Mononuclear cell (primary cell): Measurements from ENCODE around the gene SPIB. TPM values are rescaled to one million over a fixed set of nuclear protein-coding genes. Genes with fewer than 3 reads are reported as not detected.
A peak's percentile ranks its signal among the peaks of the same experiment; 100 is the strongest.

ENCODE experiments used
- H3K27me3 ChIP-seq: 2 replicates; pipeline ENCODE4 v1.6.0; 2011; ENCODE audit warnings: low read length, control low read depth; ENCODE audit not compliant: insufficient read depth
- H3K4me1 ChIP-seq: 2 replicates; pipeline ENCODE4 v1.5.1; 2011; ENCODE audit warnings: mild to moderate bottlenecking, low read length, control low read depth; ENCODE audit not compliant: insufficient read depth
- H3K4me3 ChIP-seq: 2 replicates; pipeline ENCODE4 v1.5.1; 2011; ENCODE audit warnings: mild to moderate bottlenecking, low read length, moderate library complexity
- H3K9me3 ChIP-seq: 2 replicates; pipeline ENCODE4 v1.5.1; 2011; ENCODE audit warnings: low read depth, mild to moderate bottlenecking, control low read depth, low read length
- total RNA-seq: library from RNA; depleted of rRNA; stranded (reverse); fragments of >200 nt; gene quantifications from one replicate; pipeline ENCODE4 v1.2.3, GENCODE V29; 2012

The SPIB gene
- 5.6 TPM for total RNA-seq

GRCh38 chr19:50418176-50419021 lies at the start of gene SPIB:
Gene SPIB (plus strand): TSS chr19:50418938. CDS start chr19:50418963, 25 bp downstream.
- H3K4me3 ChIP-seq, result peak within 1 kb of the TSS; percentile 42
- peaks cover 29% of the 10 kb centered on the region for H3K4me1 ChIP-seq
- H3K9me3 ChIP-seq, result no peaks in the 10 kb centered on the region
- peaks cover 3% of the 10 kb centered on the region for H3K27me3 ChIP-seq

- Histone ChIP-seq H3K9me3 (no peaks in the 10 kb centered on the region), H3K4me3 (no peak overlapping the region), H3K4me1 (peaks cover 28% of the 10 kb centered on the region), H3K27me3 (no peaks in the 10 kb centered on the region)
Measured at GRCh38 chr19:50371914-50372475, 46.7 kb upstream of the SPIB start.

- no peaks in the 10 kb centered on the region for H3K9me3 ChIP-seq
- H3K27me3 ChIP-seq, result no peaks in the 10 kb centered on the region
- H3K4me1 ChIP-seq, result peaks cover 22% of the 10 kb centered on the region
- H3K4me3 ChIP-seq, result peak within 1 kb of the TSS; percentile 88
Measured at GRCh38 chr19:50376166-50377050, 42.3 kb upstream of the SPIB start, which contains the start of gene NR1H2. Gene NR1H2 (plus strand): TSS chr19:50376457. CDS start chr19:50377606, 1,149 bp downstream.

- no peaks in the 10 kb centered on the region for H3K27me3 ChIP-seq
- peaks cover 16% of the 10 kb centered on the region for H3K4me1 ChIP-seq
- no peak overlapping the region for H3K4me3 ChIP-seq
- H3K9me3 ChIP-seq, result no peaks in the 10 kb centered on the region
Measured at GRCh38 chr19:50377051-50377461, 41.7 kb upstream of the SPIB start.

DNA sequence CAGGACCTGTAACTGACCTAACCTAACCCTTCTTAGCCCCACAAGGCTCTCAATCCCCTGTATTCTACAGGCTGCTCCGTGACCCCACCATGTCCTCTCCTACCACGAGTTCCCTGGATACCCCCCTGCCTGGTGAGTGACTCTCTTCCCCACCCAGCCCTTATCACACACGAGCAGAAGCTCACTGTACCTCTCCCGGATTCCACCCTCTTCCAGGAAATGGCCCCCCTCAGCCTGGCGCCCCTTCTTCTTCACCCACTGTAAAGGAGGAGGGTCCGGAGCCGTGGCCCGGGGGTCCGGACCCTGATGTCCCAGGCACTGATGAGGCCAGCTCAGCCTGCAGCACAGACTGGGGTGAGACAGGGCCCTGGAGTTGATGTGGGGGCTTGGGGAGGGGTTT lies 41.2 kb upstream of the SPIB start:
- Histone ChIP-seq H3K4me3 (no peak overlapping the region), H3K9me3 (no peaks in the 10 kb centered on the region)

DNA sequence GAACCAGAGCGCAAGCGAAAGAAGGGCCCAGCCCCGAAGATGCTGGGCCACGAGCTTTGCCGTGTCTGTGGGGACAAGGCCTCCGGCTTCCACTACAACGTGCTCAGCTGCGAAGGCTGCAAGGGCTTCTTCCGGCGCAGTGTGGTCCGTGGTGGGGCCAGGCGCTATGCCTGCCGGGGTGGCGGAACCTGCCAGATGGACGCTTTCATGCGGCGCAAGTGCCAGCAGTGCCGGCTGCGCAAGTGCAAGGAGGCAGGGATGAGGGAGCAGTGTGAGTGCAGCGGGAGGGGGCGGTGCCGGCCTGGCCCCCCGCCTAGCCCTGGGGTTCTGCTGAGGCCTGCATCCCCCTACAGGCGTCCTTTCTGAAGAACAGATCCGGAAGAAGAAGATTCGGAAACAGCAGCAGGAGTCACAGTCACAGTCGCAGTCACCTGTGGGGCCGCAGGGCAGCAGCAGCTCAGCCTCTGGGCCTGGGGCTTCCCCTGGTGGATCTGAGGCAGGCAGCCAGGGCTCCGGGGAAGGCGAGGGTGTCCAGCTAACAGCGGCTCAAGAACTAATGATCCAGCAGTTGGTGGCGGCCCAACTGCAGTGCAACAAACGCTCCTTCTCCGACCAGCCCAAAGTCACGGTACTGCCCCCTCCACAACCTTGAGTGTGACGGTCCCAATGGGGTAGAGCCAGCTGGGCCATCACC lies 40.4 kb upstream of the SPIB start:
- Histone ChIP-seq H3K4me3 (no peak overlapping the region), H3K27me3 (no peaks in the 10 kb centered on the region), H3K4me1 (peaks cover 17% of the 10 kb centered on the region), H3K9me3 (no peaks in the 10 kb centered on the region)

More for the DNA sequence above, 41.2 kb upstream of the SPIB start:
- Histone ChIP-seq H3K27me3 (no peaks in the 10 kb centered on the region), H3K4me1 (peaks cover 13% of the 10 kb centered on the region)

- peaks cover 22% of the 10 kb centered on the region for H3K4me1 ChIP-seq
- no peaks in the 10 kb centered on the region for H3K9me3 ChIP-seq
- no peak overlapping the region for H3K4me3 ChIP-seq
- no peaks in the 10 kb centered on the region for H3K27me3 ChIP-seq
Measured at GRCh38 chr19:50378863-50379236, 39.9 kb upstream of the SPIB start.

- no peaks in the 10 kb centered on the region for H3K9me3 ChIP-seq
- H3K4me1 ChIP-seq, result peaks cover 24% of the 10 kb centered on the region
Measured at GRCh38 chr19:50379602-50380001, 39.1 kb upstream of the SPIB start.

GRCh38 chr19:50380137-50380536 lies 38.6 kb upstream of the SPIB start:
- H3K4me3 ChIP-seq, result no peak overlapping the region
- H3K27me3 ChIP-seq, result no peaks in the 10 kb centered on the region
- no peaks in the 10 kb centered on the region for H3K9me3 ChIP-seq
- peaks cover 30% of the 10 kb centered on the region for H3K4me1 ChIP-seq

More at GRCh38 chr19:50379602-50380001, 39.1 kb upstream of the SPIB start:
- H3K27me3 ChIP-seq, result no peaks in the 10 kb centered on the region
- no peak overlapping the region for H3K4me3 ChIP-seq

DNA sequence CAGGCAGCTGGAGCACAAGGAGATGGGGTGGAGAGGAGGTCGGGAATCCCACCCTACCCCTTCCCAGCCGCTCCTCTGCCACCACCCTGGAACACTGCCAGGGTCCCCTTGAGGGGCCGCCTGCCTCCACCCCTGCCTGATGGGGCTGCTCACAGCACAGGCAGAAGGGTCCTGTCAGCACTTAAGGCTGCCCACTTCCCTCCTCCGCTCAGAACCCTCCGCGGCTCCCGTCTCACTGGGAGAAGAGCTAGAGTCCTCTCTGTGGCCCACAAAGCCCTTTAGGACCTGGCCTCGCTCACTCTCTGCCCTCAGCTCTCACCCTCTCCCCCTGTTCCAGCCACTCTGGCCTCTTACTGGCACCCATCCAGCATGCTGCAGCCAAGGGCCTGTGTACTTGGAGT lies 38.0 kb upstream of the SPIB start:
- Histone ChIP-seq H3K27me3 (no peaks in the 10 kb centered on the region), H3K4me1 (peaks cover 34% of the 10 kb centered on the region), H3K4me3 (no peak overlapping the region), H3K9me3 (no peaks in the 10 kb centered on the region)

- H3K27me3 ChIP-seq, result no peaks in the 10 kb centered on the region
Measured at GRCh38 chr19:50381881-50382729, 36.6 kb upstream of the SPIB start.

GRCh38 chr19:50383001-50383851 lies 35.5 kb upstream of the SPIB start:
- H3K4me3 ChIP-seq, result peak overlapping the region; percentile 51
- H3K4me1 ChIP-seq, result peaks cover 45% of the 10 kb centered on the region
- no peaks in the 10 kb centered on the region for H3K27me3 ChIP-seq
- H3K9me3 ChIP-seq, result no peaks in the 10 kb centered on the region

More at GRCh38 chr19:50381881-50382729, 36.6 kb upstream of the SPIB start:
- no peak overlapping the region for H3K4me3 ChIP-seq
- H3K4me1 ChIP-seq, result peaks cover 43% of the 10 kb centered on the region
- no peaks in the 10 kb centered on the region for H3K9me3 ChIP-seq
